HPDE6-E6E7 (cell line): Measurements from ENCODE around the gene RBM47.
"Not testable (repeated sequence)": the region's sequence is repeated elsewhere in the genome, so short reads cannot be mapped to it uniquely, and the experiment has no call there.

ENCODE experiments used
- DNase-seq: peaks from one replicate; pipeline ENCODE4 v3.0.0; 2011; ENCODE audit warnings: missing footprints; ENCODE audit errors: extremely low spot score

Gene RBM47

DNA sequence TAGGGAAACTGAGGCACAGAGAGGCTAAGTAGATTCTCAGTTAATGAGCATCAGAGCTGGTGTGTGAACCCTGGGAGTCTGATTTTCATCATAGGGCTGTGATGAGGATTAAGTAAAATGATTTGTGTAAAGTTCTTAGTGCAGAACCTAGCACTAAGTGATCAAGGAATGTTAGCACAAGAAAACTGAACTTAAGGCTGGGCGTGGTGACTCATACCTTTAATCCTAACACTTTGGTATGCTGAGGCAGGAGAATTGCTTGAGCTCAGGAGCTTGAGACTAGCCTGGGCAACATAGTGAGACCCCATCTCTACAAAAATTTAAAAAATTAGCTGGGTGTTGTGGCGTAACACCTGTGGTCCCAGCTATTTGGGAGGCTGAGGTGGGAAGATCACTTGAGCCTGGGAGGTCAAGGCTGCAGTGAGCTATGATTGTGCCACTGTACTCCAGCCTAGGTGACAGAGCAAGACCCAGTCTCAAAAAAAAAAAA is 183.4 kb downstream of the RBM47 start:
- DNase-seq = not testable (repeated sequence)

DNA sequence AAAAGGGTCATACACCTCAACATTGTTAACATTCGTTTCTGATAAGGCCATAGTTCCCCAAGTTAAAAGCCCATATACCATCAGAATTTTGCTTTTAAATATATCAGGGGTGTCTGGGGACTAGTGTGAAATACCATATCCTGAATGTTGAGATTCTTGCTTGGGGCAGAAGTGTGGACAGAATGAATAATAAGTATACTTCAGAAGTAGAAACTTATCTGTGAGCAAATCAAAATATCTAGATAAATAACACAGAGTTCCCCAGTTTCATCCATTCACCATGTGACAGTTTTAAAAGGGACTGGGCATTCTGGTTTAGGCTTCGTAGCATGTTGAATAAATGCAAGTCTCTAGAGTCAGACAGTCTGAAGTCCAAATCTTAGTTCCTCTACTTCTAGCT is 184.0 kb downstream of the RBM47 start:
- DNase-seq = no peak

DNA sequence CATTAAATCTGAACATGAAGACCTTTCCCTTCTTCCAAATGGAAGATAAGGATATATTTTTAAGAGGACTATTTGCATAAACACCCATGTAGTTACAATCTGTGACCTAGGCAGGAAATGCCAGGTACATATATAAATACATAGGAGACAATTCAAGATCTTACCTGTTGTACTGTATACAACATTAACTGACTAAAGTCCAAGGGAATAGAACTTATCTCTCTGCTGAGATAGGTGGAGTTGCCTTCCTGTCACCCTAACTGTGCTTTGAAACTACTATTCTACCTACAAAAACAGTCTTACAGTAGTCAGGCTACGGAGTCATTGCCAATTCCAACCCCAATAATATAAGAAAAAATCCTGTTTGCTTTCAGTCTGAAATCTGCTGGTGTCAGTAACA is 188.2 kb downstream of the RBM47 start:
- DNase-seq = no peak

DNA sequence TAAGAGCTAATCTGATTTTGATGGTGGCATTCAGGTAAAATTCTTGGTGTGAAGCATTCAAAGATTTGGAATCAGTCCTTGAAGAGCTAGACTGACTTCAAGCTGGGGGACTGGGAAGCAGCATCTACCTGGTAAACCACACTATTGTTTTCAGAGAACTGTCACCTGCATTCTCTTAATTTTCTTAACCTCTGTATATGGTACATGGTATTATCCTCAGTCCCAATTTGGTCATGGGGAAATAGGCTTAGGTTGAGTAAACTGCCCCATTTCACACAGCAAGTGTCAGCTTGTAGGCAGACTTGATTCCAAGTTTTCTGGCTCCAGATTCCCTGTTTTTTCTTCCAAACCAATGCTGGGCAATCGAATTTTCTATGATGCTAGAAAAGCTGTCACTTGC is 190.1 kb downstream of the RBM47 start:
- no peak for DNase-seq

DNA sequence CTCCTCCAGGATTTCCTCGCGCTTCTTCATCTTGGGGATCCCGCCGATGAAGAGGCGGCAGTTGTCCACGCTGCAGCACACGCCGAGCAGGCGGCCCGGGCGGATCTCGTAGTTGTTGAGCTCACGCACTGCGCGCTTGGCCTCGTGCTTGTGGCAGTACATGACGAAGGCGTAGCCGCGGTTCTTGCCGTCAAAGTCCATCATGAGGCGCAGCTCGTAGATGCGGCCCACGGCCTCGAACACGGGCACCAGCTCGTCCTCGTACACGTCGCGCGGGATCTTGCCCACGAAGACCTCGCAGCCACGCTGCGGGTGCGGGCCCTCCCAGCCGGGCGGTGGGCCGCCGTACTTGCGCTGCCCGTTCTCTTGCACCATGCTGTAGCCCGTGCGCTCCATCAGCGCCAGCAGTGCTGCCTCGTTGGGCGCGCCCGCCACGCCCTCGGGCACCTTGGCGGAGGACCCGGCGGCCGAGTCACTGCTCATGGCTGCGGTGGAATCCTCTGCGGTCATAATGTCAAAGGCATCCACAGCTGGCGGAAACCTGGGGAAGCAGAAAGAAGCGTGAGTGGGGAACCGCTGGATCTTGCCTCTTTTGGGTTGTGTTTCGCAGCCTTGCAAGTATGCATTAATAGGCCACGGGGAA is 191.2 kb downstream of the RBM47 start:
- DNase-seq = no peak

DNA sequence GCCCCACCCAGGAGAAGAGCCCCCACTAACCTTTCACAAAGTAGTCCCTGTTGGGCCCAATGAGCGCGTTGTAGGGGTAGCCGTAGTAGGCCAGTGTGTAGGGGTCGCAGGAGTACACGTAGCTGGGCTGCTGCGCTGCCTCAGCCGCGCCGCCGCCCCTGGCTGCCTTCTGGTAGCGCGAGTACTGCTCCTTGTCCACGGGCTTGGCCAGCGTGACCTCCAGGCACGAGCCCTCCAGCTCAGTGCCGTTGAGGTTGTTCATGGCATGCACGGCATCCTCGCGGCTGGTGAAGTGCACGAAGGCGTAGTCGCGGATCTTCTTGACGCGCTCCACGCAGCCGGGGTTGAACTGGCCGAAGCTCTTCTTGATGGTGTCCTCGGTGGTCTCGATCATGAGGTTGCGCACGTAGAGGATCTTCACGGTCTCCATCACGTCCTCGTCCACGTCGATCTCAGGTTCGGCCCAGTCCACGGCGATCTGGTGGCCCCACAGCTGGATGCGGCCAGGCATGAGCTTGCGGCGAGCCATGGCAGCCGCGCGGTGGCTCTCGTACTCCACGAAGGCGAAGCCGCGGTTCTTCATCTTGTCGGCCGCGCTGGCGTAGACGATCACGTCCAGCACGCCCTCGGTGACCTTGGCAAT is 191.8 kb downstream of the RBM47 start:
- DNase-seq = no peak

DNA sequence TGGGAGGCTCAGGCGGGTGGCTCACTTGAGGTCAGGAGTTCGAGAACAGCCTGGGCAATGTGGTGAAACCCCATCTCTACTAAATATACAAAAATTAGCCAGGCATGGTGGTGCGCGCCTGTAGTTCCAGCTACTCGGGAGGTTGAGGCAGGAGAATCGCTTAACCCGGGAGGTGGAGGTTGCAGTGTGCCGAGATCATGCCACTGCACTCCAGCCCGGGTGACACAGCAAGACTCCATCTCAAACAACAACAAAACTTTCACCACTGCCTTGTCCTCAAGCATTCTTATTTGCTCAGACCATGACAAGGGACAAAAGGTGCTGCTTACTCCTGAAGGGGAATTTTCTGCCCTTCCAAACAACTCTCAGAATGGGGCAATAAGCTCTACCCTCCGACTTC is 194.4 kb downstream of the RBM47 start:
- not testable (repeated sequence) for DNase-seq

DNA sequence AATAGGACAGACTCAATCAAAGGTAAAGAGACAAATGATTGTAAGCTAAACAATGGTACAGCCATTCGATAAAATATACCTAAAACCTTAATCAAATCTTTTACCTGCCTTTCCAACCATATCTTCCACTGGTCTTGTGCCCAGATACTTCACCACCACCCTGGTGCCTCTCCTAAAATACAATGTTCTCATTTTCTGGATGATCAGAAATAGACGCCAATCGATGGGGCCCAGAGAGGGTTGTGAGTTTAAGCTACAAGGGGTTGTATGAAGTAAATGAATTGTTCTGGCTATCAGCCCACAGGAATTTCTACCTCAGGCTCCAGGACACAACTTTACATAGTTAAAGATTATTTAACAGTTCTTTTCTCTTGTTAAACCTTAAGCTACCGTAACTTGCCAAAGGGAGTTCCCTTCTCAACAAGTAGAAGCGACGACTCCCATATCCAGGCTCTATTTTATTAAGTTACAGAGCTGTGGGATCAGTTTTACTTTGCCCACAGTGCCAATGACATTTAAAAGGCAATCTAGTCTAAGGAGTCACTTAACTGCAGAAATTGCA is 195.5 kb downstream of the RBM47 start:
- no peak for DNase-seq

DNA sequence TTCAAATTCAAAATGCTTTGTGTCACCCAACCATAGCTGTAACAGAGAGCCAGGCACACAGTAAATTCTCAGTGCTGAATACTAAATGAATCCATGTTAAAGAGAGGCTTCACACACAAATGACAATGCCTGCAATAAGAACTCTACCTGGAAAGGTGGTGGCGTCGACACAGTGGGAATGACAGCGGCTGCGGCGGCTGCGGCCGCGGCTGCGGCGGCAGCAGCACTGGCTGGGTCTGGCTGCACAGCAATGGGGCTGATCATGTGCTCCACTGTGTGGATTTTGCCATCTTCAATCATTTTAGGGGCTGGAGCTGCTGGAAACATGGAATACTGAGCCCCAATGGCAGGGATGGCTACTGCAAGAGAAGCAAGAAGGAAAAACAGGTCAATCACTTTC is 197.2 kb downstream of the RBM47 start:
- DNase-seq = no peak

DNA sequence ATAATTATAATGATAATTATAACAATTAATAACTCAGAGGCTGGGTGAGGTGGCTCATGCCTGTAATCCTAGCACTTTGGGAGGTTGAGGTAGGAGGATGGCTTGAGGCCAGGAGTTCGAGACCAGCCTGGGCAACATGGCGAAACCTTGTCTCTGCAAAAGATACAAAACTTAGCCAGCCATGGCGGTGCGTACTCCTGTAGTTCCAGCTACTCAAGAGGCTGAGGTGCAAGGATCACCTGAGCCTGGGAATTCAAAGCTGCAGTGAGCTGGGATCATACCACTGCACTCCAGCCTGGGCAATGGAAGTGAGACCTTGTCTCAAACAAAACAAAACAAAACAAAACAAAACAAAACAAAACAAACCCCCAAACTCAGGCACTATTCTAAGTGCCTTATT is 201.8 kb downstream of the RBM47 start:
- DNase-seq = not testable (repeated sequence)

DNA sequence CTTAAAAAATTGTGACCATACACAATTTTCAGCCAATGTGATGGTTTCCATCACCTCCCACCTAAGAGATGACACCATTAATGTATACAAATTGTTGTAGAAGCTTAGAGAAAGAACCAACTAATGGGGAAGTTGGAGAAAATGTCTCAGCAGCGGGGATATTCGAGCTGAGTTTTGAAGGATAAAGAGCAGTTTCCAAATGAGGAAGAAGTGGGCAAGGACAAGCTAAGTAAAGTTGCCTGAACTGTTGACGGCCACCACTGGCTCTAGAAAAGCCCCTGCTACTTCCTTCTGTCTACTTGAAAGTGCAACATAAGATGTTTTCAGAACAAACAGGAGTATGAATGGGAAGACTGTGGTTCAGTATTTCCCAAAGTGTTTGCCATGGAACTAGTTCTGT is 202.5 kb downstream of the RBM47 start:
- DNase-seq = no peak

DNA sequence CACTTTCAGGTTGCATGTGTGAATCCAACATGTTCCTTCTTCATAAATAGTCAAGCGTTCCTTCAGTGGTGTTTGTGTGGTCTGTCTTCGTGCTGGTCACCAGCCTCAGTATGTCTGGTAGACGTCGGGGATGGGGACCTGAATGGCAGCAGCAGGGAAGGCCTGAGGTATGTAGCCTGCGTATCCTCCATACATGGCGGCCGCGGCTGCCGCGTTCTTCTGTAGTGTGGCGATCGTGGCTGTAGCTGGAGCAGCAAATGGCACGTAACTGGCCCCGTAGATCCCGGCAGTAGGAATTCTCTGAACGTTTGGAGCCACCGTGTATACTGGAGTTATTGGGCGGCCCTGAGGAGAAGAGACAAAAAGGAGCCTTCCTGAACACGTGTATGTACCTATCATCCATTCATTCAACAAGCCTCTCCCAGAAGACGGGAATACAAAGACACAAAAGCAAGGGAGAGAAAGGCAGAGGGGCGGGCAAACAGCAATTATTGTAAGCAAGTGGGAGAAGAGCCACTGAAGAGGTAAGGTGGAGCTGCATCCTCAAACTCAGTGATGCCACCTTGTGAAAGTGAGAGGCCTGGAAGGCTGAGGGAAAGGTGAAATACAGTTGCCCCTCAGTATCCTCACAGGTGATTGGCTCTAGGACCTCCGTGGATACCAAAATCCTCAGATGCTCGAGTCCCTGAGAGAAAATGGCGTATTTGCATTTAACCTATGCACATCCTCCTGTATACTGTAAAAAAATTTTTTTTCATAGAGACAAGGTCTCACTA is 203.7 kb downstream of the RBM47 start:
- DNase-seq = no peak

DNA sequence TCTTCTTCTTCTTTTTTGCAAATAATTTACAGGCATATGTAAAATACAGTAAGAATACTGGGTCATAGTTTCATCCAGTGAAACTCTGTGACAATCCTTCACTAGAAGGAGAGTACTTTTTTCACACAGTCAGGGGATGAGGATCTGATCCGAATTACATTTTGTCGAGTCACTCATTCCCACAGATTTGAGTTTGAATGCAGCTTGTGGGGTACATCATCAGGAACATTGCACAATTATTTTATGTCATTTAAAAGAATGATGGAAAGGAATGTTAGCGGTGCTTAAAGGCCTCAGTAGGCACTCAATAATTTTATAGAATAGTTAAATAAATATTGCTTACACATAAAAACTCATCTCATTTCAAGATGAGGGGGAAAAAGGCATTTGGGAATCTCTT is 205.9 kb downstream of the RBM47 start:
- DNase-seq = no peak

DNA sequence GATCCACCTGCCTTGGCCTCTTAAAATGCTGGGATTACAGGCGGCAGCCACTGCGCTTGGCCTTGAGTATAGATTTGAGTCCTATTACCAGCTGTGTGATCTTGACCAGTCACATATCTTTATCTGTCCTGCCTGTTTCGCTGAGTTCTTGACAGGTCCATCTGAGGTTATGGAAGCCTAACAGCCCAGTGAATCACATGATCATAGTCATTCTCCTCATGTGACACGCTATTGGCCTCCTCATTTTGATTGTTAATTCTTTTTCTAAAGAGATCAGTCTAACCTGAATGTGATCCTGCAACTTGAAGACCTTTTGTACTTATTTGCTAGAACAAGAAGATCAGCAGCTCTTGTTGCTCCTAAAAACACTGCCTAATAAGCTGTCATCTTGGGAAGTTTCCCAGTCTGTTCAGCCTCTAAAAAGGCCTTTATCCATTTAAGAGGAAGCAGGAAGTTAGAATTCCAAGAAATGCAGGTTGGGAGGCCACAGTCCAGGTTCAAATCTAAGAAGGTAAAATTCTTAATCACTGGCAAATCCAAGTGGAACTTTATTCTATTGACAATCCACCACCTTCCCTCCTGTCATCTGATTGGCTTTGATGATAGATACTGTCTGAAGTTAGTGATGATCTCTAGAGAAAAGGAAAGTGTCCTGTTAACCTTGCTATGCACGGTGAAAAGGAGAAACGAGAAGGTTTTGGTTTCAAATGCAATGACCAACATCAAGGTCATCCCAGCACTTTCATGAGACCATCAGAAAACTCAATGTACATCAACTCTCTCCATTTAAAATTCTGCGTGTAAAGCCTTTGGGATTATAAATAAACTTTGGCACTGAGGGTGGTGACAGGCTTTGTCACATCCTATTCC is 207.6 kb downstream of the RBM47 start:
- DNase-seq = no peak

DNA sequence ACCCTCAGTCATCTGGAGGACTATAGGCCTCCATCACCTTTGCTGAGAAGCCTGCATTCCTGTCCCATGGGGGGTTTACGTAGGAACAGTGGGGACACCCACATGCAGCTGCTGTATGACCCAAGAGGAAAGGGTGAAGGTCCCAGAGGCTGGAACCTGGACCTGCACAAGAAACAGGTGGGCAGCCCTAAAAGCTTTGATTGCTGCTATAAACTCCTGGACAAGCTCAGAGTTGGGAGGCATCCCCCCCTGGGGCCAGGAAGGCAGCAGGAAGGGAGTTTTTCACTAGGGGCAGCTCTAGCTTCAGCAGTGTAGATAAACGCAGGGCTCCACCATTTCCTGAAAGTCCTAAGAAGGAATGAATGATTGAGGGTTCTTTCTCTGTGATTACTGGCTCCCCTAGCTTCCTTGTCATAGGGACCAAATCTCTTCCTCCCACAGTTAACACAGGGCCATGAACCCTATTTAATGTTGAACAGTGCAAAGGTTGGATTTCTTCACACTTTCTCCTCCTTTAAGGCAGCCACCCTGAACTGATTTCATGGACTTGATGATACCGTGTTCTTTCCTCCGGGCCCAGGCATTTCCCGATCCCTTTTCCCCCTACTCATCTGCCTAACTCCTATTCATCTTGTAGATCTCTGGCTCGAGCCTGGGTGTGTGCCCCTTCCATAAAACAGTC is 210.3 kb downstream of the RBM47 start:
- no peak for DNase-seq

DNA sequence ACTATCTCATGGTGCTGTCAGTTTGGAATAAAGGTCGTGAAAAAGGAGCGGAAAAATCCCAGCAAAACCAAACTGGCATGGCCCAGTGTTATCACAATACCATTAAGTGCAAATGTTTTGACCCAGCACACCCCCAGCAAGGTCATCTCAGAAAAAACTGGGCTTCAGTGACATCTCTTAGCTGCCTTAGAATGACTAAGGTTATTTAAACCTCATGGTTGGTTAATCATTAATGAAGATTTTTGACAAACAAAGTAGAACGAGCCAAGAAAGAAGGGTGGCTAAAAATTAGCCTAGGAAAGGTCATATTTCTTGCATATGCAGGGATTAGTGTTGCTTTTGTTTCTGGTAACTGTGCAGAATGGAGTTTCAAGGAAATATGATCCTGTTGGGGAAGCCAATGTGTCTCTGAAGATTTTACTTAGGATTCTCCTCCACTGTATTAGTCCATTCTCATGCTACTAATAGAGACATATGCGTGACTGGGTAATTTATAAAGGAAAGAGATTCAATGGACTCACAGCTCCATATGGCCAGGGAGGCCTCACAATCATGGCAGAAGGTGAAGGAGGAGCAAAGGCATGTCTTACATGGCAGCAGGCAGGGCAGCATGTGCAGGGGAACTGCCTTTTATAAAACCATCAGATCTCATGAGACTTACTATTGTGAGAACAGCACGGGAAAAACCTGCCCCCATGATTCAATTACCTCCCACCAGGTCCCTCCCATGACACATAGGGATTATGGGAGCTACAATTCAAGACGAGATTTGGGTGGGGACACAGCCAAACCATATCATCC is 211.0 kb downstream of the RBM47 start:
- no peak for DNase-seq

DNA sequence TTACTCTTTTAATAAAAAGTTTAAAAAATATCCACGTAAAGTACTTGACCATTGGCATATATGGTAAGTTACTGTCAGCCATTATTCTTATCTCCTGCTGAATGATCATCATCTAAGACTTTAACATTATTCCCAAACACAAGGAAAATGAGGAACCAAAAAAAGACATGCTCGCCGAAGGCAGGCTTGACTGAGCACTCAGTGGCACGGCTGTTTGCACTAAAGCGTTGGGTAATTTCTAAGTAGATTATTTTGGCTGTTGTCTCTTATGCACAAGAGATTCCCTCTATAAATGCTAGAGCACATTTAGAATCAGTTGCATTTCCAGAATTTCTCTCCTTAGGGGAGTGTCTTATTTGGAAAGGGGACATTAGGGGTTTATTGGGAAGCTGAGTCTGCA is 211.7 kb downstream of the RBM47 start:
- no peak for DNase-seq

DNA sequence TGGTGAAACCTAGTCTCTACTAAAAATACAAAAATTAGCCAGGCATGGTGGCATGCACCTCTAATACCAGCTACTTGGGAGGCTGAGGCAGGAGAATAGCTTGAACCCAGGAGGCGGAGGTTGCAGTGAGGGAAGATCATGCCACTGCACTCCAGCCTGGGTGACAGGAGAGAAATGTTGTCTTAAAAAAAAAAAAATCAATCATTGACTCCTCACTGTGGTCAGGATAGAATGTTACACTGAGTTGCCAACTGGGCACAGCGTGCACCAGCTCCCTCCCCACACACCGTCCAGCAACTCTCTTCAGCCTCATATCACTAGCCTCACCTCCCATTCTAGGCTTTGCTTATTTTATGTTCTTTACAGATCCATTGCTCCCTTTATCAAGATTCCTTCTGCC is 215.0 kb downstream of the RBM47 start:
- DNase-seq = no peak

DNA sequence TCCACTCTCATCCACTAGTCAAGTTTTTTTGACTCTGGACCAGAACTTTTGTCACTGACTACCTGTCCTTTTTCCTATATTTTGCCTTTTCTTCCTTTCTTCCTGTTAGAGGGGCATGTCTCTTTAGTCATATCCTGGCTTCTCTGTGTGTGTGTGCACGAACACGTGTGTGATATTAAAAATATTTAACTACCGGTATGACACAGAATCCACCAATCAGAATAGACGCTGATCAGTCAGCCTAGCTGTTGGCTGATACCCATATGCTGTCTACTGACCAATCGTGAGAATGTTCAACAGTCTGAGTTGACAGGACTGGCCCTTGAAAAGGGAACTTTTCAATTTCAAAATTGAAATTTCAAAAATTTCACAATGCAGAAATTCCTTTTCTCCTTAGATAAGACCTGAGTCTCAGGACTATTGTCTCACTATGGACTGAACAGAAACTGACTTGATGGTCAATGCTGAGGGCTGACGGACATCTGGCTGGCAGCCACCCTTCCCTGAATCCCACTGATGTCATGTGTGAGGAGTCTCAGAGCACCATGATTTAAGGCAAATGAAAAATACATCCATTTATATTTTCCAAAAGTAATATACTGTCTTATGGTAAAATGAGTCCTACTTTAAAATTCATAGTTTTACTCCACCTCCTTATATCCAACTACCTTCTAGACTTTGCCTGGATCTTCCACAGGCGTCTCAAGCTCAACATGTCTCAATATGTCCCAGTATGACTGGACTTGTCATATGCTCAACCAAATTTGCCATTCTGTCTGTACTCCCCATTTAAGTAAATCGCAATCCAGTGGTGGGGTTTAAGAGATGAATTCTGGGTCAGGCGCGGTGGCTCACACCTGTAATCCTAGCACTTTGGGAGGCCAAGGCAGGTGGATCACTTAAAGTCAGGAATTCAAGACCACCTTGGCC is 216.5 kb downstream of the RBM47 start:
- no peak for DNase-seq
